HCEC 1CT (cell line): Measurements from ENCODE around the gene BACH2.

ENCODE experiments used
- DNase-seq: peaks from one replicate; pipeline ENCODE4 v3.0.0-alpha.2; 2017

BACH2 gene

DNA sequence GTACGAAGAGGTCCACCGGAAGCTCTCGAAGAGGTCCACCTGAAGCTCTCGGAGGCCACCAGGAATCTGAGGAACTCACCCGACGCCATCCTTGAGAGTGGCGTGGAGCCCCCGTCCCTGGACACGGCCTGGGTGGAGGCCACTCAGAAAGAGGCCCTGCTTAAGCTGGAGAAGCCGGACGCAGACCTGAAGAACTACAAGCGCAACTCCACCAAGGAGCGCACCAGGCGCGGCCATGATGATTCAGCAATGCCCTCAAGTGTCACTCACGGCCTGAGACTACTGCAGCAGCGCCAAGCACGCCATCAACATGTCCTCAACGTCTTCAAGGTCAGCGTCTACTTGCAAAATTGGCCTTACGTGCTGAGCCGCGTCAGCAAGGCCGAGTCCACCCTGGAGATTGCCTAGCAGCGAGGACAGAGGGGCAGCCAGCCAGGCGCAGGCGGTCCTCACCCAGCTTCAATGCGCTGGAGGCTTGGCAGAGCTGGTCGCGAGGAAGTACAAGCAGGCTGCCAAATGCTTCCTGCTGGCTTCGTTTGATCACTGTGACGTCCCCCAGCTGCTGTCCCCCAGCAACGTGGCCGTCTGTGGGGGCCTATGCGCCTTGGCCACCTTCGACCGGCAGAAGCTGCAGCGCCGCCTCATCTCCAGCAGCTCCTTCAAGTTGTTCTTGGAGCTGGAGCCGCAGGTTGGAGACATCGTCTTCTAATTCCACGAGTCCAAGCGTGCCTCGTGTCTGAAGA lies 410.1 kb downstream of the BACH2 start:
- DNase-seq = no peak
